HEK293 (cell line): ENCODE measurements around the gene ALDH4A1.

Experiments used
- ZBTB17 ChIP-seq: fragments of 450-650 bp; formaldehyde crosslinking; IDR thresholded peaks from 2 replicates; pipeline ENCODE4 v1.5.1; 2016; ENCODE audit warnings: missing biosample characterization, missing genetic modification characterization
- ZNF664 ChIP-seq: fragments of 450-650 bp; formaldehyde crosslinking; IDR thresholded peaks from 2 replicates; pipeline ENCODE4 v1.5.1; 2016; ENCODE audit warnings: missing biosample characterization, missing genetic modification characterization

- TF ChIP-seq ZNF664 (tag by site-specific recombination) (no peak), ZBTB17 (tag by site-specific recombination) (no peak)
Observed at GRCh38 chr1:18878538-18879214, 23.7 kb downstream of the ALDH4A1 start.
